Prostate gland (tissue), 2 donors: ENCODE measurements around the gene LOC101059915.
"Not testable (repeated sequence)": the region's sequence is repeated elsewhere in the genome, so short reads cannot be mapped to it uniquely, and the experiment has no call there.

Experiments
- POLR2AphosphoS5 ChIP-seq: sonication (generic); formaldehyde crosslinking; IDR thresholded peaks from one replicate; pipeline ENCODE4 v1.6.1; 2017; ENCODE audit warnings: antibody characterized with exemption
- TF ChIP-seq, protein P1 (sequence below), 4 experiments: fragments of 200-600 bp in 2 of 4; fragments of 450-650 bp in 2 of 4; sonication (generic) in 2 of 4; IDR thresholded peaks; 1 replicate in 3 of 4; 2 replicates in 1 of 4; pipeline ENCODE4 v1.5.1; 2016 to 2019; ENCODE audit warnings: antibody characterized with exemption in 4 of 4, mild to moderate bottlenecking in 2 of 4, moderate library complexity in 2 of 4

GRCh38 chrX:71644406-71644805 is 22.9 kb upstream of the LOC101059915 start:
- TF ChIP-seq, protein P1, sequence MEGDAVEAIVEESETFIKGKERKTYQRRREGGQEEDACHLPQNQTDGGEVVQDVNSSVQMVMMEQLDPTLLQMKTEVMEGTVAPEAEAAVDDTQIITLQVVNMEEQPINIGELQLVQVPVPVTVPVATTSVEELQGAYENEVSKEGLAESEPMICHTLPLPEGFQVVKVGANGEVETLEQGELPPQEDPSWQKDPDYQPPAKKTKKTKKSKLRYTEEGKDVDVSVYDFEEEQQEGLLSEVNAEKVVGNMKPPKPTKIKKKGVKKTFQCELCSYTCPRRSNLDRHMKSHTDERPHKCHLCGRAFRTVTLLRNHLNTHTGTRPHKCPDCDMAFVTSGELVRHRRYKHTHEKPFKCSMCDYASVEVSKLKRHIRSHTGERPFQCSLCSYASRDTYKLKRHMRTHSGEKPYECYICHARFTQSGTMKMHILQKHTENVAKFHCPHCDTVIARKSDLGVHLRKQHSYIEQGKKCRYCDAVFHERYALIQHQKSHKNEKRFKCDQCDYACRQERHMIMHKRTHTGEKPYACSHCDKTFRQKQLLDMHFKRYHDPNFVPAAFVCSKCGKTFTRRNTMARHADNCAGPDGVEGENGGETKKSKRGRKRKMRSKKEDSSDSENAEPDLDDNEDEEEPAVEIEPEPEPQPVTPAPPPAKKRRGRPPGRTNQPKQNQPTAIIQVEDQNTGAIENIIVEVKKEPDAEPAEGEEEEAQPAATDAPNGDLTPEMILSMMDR (IDR thresholded peaks at IDR 0.05) = not testable (repeated sequence)
- TF ChIP-seq POLR2AphosphoS5 = not testable (repeated sequence)
